GM18502 (cell line): ENCODE results near the gene FOCAD.

Source experiments
- ATAC-seq: cut with Tn5 transposase; IDR thresholded peaks from one replicate; pipeline ENCODE4 v1.9.1; 2021; ENCODE audit warnings: mild to moderate bottlenecking; ENCODE audit not compliant: unreplicated experiment, poor library complexity

Gene FOCAD

GRCh38 chr9:20729523-20729922 is 45.5 kb downstream of the FOCAD start:
- no peak for ATAC-seq

- no peak for ATAC-seq
These were observed 48.1 kb downstream of the FOCAD start for GRCh38 chr9:20732118-20732517.

DNA sequence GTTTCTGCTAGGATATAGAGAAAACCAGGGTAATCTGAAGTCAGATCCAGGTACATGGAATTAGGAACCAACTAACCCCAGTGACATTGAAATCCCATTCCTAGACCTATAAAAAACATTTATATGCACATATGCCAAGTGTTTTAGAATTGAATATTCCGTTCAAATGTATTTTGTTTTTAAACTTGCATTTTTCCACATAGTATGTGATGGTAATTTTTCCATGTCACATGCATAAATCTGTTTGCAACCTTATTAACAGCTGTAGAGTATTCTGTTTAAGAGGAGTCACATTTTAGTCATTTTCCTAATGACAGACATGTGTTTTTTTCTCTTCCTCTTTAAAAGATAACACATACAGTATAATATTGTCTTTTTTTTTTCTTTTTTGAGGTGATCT is 50.2 kb downstream of the FOCAD start:
- no peak for ATAC-seq

GRCh38 chr9:20740304-20740703 is 56.2 kb downstream of the FOCAD start:
- ATAC-seq = no peak

GRCh38 chr9:20740929-20741582 is 57.0 kb downstream of the FOCAD start:
- no peak for ATAC-seq

DNA sequence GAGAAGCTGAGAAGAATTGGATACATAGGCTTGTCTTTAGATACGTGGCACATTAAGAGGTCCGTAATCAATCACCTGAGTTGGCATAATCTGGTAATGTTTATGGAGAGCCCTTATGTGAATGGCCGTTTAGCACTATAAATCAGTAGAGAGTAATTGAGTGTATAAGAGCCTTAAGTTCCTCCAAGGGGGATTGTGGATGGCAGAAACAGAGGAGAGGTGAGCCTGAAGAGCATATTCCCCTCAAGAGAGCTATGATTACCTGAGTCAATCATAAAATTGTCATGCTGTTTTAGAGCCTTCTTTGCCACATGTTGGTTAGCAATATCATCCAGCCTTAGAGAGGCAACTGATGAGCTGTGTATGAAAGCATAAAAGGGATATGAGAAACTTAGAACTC is 58.8 kb downstream of the FOCAD start:
- no peak for ATAC-seq

DNA sequence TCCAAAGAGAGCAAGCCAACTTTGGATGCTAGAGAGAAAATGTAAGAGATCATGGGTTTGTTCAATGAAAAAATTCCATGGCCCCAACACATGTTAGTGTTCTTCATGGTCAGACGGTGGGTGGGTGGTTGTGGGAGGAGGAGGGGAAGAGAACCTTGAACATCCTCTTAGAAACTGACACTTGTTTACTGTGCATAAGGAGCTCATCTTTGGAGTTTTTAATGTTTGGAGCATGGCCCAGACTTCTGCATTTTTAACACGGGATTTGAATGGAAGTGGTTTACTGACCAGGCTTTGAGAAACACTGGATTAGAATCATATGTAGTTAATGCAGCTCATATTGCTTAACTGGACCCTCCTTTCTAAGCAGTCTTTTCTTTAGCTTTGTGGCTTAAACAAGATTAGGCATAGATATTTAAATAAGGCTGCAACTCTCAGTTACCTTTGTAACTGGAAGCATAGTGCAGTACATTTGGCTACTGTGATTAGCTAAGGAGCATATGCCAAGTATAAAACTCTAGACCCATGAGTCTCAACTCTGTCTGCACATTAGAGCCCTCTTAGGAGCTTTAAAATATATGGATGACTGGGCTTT is 60.1 kb downstream of the FOCAD start:
- no peak for ATAC-seq

GRCh38 chr9:20746967-20747366 is 62.9 kb downstream of the FOCAD start:
- ATAC-seq = no peak

DNA sequence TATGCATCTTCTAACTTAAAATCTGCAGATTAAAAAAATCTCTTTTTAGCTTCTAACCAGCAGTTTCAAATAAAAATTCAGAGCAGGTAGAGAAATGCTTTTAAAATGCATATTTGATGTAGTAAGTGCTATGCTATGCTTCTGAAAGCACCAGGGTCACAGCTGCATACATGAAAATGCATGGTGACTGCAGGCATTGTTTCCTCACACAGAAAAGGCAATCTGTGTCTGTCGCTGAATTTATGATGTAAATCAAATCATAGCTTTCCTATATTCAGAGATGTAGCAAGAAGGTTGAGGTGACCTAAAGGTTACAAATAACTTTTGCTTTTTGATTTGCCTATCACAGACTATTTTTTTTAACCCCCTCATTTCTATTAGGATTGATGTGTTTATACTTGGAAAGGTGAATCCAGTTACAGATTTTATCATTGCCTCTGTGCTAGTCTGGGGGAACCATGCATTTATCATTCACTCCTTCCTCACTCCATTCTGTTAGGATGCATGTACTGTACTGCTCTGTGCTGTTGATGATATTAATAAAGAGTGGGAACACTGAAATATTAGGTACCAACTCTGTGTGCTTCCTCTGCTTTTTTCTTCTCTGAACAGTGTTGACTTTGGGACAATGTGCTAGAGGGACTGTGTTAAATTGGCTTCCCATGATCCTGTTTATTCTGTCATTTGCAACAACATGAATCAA is 65.6 kb downstream of the FOCAD start:
- ATAC-seq = no peak

DNA sequence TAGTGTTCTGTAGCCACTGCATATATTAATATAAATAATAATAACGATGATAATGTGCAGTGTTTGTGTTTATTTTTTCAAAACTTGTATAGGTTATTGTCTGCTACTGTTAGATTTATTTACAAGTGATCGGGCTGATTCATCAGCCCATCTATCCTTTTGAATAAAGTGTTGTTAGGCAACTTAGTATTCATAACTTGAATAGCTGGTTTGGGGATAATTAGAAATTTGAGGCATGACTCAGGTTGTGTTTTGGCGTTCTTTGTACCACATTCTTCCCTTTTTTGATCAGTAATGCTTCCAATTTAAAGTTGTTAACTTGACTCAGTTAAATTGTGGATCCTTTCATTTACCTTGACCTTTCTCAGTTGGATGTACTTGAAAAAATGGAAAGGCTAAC is 69.7 kb downstream of the FOCAD start:
- no peak for ATAC-seq

DNA sequence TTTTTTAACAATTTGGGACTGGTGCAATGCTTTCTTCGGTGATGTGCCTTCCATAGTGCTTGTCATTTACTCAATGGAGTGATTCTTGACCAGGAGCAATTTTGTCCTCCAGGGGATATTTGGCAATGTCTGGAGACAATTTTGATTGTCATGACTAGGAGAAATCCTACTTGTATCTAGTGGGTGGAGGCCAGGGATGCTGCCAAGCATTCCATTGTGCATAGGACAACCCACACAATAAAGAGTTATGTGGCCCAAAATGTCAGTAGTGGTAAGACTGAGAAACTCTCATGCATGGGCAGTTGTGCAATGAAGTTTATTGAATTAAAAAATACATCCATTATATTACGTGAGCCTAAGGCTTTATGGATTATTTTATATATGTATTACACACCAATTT is 70.5 kb downstream of the FOCAD start:
- no peak for ATAC-seq

GRCh38 chr9:20760246-20760891 is 76.3 kb downstream of the FOCAD start:
- no peak for ATAC-seq

DNA sequence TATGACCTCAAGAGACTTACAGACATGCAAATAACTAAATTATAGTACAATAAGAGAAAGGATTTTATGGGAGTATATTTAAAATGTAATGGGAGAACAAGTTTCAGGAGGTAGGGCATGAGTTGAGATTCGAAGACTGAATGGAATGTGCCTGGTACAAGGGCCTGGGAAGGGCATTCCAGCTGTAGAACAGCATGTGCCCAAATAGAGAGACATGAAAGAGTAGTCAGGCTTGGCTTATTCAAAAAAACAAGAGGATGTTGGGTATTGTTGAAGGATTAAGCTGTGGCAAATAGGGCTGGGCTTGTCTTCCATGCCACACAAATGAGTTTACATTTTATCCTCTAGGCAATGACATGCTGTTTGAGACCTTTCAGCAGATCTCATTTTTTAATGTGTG is 86.9 kb downstream of the FOCAD start:
- ATAC-seq = no peak

GRCh38 chr9:20771729-20772128 is 87.7 kb downstream of the FOCAD start:
- no peak for ATAC-seq

DNA sequence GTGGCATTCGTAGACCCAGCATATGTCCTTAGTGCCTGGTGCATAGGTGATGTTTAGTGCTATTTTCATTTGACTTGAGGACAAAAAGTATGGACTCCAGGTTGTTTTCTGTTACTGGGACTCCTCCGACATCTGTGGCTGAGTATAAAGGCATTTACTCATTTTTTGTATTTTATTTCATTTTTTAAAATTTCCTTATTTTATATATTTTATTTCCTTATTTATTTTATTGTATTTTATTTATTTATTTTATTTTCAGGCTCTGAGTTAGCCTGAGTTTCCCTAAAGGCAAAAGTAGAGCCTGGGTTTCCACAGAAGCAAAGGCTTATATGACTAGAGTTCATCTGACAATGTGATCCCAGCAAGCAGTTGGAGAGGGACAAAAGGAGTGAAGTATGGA is 91.6 kb downstream of the FOCAD start:
- no peak for ATAC-seq

DNA sequence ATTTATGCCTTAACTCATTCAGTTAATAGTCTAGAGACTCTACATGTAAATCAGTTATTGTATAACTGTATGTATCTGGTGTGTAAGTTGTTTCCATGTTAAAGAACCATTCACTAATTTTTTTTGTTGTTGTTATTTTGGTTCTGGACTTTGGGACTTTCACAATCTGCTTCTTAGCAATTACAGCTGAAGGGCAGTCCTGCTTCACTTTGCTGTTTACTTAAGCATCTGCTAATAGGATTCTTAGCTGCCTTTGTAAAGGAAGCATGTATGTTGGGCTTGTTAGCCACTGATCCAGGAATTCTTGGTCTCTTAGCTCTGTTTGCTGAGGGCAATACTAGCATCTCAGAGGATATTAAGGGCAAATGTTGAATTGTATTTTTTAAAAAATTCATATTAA is 97.0 kb downstream of the FOCAD start:
- no peak for ATAC-seq

- ATAC-seq = no peak
These were observed 98.2 kb downstream of the FOCAD start for GRCh38 chr9:20782289-20782688.

DNA sequence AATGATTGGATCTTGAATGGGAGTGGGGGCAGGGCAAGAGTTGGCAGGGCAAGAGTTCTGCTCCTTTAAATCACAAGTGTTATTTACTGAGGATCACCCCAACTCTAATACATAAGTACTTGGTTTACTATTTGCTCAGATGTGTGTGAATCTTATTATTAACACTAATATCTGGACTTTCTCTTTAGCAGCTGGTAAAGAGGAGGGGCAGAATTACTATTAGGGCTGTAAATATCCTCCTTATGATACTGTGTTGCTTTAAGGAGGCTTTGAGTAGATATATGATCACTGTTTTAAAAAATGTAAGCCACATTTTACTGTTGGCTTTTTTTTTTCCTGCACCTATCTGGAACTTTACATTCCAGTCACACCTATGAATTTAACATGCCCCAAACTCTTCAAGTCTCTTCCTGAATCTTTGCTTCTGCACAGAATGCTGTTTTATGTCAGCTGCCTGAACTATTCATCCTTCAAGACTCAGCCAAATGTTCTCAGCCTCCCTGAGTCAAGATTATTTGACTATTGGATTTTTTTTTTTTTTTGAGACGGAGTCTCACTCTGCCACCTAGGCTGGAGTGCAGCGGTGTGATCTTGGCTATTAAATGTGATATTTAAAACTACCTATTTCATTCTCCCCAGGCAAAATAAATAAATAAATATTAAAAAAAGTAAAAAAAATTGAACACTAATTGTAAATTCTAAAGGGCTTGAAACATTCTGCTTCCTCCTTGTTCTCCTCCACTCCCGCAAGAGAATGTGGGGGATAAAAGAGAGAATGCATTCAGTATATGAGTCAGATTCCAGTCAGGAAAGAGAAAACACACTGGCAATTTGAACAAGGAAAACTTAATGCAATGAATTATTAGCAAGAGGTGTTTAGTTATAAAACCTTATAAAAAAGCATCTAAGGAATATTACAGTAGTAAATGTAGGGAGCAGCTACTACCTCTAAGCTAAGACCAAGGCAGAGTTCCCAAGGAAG is 99.3 kb downstream of the FOCAD start:
- no peak for ATAC-seq

- no peak for ATAC-seq
These were observed 100.1 kb downstream of the FOCAD start for GRCh38 chr9:20784196-20784595.

GRCh38 chr9:20786807-20787206 is 102.7 kb downstream of the FOCAD start:
- ATAC-seq = no peak
